SK-N-SH treated with all-trans-retinoic acid at 6 μM for 48 hours (cell line): Measurements from ENCODE around the gene GEMIN2.

Experiments
- ATAC-seq: fragments of 200-7000 bp; cut with Tn5 transposase; 3 replicates; pipeline ENCODE4 v1.9.1; 2020; ENCODE audit warnings: mild to moderate bottlenecking, moderate library complexity
- ARNTL ChIP-seq: fragments of 450-650 bp; formaldehyde crosslinking; IDR thresholded peaks from 2 replicates; pipeline ENCODE4 v1.5.0; 2020; ENCODE audit warnings: low read depth, mild to moderate bottlenecking, moderate library complexity, borderline replicate concordance
- CSDC2 ChIP-seq: fragments of 250-450 bp; sonication (Bioruptor Pico); IDR thresholded peaks from 2 replicates; pipeline ENCODE4 v1.5.0; 2020; ENCODE audit warnings: mild to moderate bottlenecking, moderate library complexity
- ESRRG ChIP-seq: fragments of 250-450 bp; sonication (Bioruptor Pico); IDR thresholded peaks from 2 replicates; pipeline ENCODE4 v1.6.1; 2021; ENCODE audit warnings: mild to moderate bottlenecking
- GLIS3 ChIP-seq: fragments of 250-450 bp; sonication (Bioruptor Pico); IDR thresholded peaks from 2 replicates; pipeline ENCODE4 v1.5.0; 2020; ENCODE audit warnings: mild to moderate bottlenecking, moderate library complexity
- OSR1 ChIP-seq: fragments of 250-450 bp; sonication (Bioruptor Pico); IDR thresholded peaks from 2 replicates; pipeline ENCODE4 v1.8.0; 2022; ENCODE audit warnings: moderate library complexity, mild to moderate bottlenecking, inconsistent platforms
- PPARA ChIP-seq: fragments of 250-450 bp; sonication (Bioruptor Pico); IDR thresholded peaks from 2 replicates; pipeline ENCODE4 v1.5.0; 2020; ENCODE audit warnings: mild to moderate bottlenecking, borderline replicate concordance
- RARB ChIP-seq: fragments of 250-450 bp; sonication (Bioruptor Pico); IDR thresholded peaks from 2 replicates; pipeline ENCODE4 v1.8.0; 2021; ENCODE audit warnings: mild to moderate bottlenecking, moderate library complexity
- SNAI2 ChIP-seq: fragments of 250-450 bp; sonication (Bioruptor Pico); IDR thresholded peaks from 2 replicates; pipeline ENCODE4 v1.5.0; 2020; ENCODE audit warnings: mild to moderate bottlenecking, moderate library complexity
- TOX ChIP-seq: fragments of 250-450 bp; sonication (Bioruptor Pico); IDR thresholded peaks from 2 replicates; pipeline ENCODE4 v1.8.0; 2021; ENCODE audit warnings: mild to moderate bottlenecking, moderate library complexity, borderline replicate concordance
- ZC3H10 ChIP-seq: fragments of 250-450 bp; sonication (Bioruptor Pico); IDR thresholded peaks from 2 replicates; pipeline ENCODE4 v1.5.1; 2021; ENCODE audit warnings: mild to moderate bottlenecking, moderate library complexity
- ZFP3 ChIP-seq: fragments of 250-450 bp; sonication (Bioruptor Pico); IDR thresholded peaks from 2 replicates; pipeline ENCODE4 v1.5.0; 2020; ENCODE audit warnings: mild to moderate bottlenecking, moderate library complexity
- ZFP30 ChIP-seq: fragments of 450-650 bp; formaldehyde crosslinking; IDR thresholded peaks from 2 replicates; pipeline ENCODE4 v1.5.0; 2022; ENCODE audit warnings: mild to moderate bottlenecking, moderate library complexity
- ZNF565 ChIP-seq: fragments of 450-650 bp; formaldehyde crosslinking; conservative IDR thresholded peaks from 2 replicates; pipeline ENCODE4 v1.5.0; 2020; ENCODE audit warnings: low read depth, mild to moderate bottlenecking, moderate library complexity
- ZNF70 ChIP-seq: fragments of 450-650 bp; formaldehyde crosslinking; IDR thresholded peaks from 2 replicates; pipeline ENCODE4 v1.5.0; 2020; ENCODE audit warnings: mild to moderate bottlenecking, moderate library complexity
- ZNF8 ChIP-seq: fragments of 450-650 bp; formaldehyde crosslinking; IDR thresholded peaks from 2 replicates; pipeline ENCODE4 v1.5.0; 2020; ENCODE audit warnings: mild to moderate bottlenecking, moderate library complexity
- TF ChIP-seq, protein P1 (sequence below): fragments of 250-450 bp; sonication (Bioruptor Pico); IDR thresholded peaks from 2 replicates; pipeline ENCODE4 v1.8.0; 2021; ENCODE audit warnings: low read depth, mild to moderate bottlenecking, moderate library complexity, borderline replicate concordance
- TF ChIP-seq, protein P2 (sequence below): fragments of 250-450 bp; sonication (Bioruptor Pico); IDR thresholded peaks from 2 replicates; pipeline ENCODE4 v1.5.1; 2021; ENCODE audit warnings: mild to moderate bottlenecking, moderate library complexity
- TF ChIP-seq, protein P3 (sequence below): fragments of 250-450 bp; sonication (Bioruptor Pico); IDR thresholded peaks from 2 replicates; pipeline ENCODE4 v1.8.0; 2020; ENCODE audit warnings: mild to moderate bottlenecking, moderate library complexity, borderline replicate concordance
- TF ChIP-seq, protein P4 (sequence below): fragments of 250-450 bp; sonication (Bioruptor Pico); IDR thresholded peaks from 2 replicates; pipeline ENCODE4 v1.5.0; 2020; ENCODE audit warnings: mild to moderate bottlenecking, moderate library complexity
- TF ChIP-seq, protein P5 (sequence below): fragments of 250-450 bp; sonication (Bioruptor Pico); IDR thresholded peaks from 2 replicates; pipeline ENCODE4 v1.5.1; 2020; ENCODE audit warnings: low read depth, mild to moderate bottlenecking, moderate library complexity

The GEMIN2 gene

DNA sequence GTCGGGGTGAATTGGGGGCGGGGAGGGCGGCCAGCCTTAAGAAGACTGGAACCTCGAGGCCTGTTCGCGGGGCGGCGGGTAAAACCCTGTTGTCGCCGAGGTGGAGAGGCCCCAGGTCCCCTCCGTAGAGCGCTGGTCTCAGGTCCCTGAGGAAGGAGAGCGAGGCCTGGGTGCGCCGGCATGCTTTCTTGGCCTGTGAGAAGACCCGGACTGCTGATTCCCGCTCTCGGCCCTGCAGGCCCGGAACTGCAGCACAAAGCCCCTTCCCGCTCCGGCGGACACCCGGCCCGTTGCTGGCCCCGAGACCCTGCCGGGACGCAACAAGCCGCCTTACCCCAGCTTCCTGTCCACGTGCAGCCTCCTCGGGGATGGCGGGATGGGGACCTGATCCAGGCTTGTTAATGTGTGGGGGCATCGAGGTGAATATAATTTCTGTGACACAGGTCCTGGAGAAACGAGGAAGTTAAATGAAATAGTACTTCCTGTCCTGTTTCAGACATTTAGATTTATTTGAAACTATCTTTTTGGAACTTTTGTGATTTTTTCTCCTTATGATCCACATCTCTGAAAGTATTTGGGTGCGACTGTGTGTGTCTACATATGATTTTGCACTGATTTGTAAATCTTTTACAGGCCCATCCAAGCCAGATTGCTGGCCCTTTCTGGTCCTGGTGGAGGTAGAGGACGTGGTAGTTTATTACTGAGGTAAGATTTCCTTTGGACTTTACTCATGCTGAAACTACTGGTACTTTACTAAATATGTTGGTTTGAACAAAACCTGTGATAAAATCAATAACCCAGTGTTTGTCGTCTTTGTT is 61.5 kb downstream of the GEMIN2 start (continued):
- no peak for TF ChIP-seq ZNF70 (CRISPR knock-in tag)
- TF ChIP-seq ZC3H10 (CRISPR knock-in tag), result no peak
- no peak for TF ChIP-seq CSDC2 (CRISPR knock-in tag)

DNA sequence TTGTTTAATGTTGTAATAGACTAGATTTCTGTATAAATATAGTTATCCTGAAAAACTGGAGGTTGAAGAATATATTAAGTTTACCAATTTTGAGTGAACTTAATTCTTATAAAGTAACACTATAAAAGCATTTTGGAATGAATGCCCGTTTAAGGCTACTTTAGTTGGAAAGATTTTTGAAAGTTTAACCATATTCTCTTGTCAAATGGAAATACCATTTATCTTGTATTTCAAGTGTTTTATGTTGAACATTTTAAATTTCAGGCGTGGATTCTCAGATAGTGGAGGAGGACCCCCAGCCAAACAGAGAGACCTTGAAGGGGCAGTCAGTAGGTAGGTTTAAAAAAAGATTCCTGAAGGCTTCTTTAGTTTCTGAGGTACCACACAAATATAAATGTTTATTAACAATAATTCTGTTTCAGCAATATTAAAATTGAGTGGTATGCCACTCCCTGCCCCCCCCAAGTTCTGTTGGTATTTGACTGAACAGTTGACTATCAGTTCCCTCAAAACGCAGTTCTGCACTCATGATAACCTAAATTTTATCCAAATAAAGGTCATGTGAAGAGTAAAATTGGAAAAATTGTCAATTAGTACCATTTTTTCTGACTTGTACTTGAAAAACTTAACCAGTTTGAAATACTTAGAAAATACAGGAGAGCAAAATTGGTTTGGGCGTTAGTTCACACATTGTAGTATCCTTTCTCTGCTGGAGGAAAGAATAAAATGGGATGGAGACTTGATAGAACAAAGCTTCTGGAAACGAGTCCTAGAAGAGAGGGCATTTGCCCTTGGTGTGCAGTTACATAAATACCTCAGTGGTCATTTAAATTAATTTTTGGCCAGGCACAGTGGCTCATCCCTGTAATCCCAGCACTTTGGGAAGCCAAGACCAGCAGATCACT is 62.4 kb downstream of the GEMIN2 start:
- no peak for TF ChIP-seq ZNF70 (CRISPR knock-in tag)
- TF ChIP-seq, protein P1, sequence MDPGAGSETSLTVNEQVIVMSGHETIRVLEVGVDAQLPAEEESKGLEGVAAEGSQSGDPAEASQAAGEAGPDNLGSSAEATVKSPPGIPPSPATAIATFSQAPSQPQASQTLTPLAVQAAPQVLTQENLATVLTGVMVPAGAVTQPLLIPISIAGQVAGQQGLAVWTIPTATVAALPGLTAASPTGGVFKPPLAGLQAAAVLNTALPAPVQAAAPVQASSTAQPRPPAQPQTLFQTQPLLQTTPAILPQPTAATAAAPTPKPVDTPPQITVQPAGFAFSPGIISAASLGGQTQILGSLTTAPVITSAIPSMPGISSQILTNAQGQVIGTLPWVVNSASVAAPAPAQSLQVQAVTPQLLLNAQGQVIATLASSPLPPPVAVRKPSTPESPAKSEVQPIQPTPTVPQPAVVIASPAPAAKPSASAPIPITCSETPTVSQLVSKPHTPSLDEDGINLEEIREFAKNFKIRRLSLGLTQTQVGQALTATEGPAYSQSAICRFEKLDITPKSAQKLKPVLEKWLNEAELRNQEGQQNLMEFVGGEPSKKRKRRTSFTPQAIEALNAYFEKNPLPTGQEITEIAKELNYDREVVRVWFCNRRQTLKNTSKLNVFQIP (CRISPR knock-in tag), result no peak
- no peak for TF ChIP-seq RARB (CRISPR knock-in tag)
- TF ChIP-seq CSDC2 (CRISPR knock-in tag), result no peak
- no peak for TF ChIP-seq SNAI2 (CRISPR knock-in tag)
- no peak for TF ChIP-seq ARNTL (CRISPR knock-in tag)
- TF ChIP-seq ESRRG, result no peak
- no peak for TF ChIP-seq ZFP30 (CRISPR knock-in tag)
- TF ChIP-seq, protein P2, sequence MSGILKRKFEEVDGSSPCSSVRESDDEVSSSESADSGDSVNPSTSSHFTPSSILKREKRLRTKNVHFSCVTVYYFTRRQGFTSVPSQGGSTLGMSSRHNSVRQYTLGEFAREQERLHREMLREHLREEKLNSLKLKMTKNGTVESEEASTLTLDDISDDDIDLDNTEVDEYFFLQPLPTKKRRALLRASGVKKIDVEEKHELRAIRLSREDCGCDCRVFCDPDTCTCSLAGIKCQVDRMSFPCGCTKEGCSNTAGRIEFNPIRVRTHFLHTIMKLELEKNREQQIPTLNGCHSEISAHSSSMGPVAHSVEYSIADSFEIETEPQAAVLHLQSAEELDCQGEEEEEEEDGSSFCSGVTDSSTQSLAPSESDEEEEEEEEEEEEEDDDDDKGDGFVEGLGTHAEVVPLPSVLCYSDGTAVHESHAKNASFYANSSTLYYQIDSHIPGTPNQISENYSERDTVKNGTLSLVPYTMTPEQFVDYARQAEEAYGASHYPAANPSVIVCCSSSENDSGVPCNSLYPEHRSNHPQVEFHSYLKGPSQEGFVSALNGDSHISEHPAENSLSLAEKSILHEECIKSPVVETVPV (CRISPR knock-in tag), result no peak
- no peak for TF ChIP-seq PPARA
- TF ChIP-seq, protein P3, sequence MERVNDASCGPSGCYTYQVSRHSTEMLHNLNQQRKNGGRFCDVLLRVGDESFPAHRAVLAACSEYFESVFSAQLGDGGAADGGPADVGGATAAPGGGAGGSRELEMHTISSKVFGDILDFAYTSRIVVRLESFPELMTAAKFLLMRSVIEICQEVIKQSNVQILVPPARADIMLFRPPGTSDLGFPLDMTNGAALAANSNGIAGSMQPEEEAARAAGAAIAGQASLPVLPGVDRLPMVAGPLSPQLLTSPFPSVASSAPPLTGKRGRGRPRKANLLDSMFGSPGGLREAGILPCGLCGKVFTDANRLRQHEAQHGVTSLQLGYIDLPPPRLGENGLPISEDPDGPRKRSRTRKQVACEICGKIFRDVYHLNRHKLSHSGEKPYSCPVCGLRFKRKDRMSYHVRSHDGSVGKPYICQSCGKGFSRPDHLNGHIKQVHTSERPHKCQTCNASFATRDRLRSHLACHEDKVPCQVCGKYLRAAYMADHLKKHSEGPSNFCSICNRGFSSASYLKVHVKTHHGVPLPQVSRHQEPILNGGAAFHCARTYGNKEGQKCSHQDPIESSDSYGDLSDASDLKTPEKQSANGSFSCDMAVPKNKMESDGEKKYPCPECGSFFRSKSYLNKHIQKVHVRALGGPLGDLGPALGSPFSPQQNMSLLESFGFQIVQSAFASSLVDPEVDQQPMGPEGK, result no peak
- TF ChIP-seq, protein P4, sequence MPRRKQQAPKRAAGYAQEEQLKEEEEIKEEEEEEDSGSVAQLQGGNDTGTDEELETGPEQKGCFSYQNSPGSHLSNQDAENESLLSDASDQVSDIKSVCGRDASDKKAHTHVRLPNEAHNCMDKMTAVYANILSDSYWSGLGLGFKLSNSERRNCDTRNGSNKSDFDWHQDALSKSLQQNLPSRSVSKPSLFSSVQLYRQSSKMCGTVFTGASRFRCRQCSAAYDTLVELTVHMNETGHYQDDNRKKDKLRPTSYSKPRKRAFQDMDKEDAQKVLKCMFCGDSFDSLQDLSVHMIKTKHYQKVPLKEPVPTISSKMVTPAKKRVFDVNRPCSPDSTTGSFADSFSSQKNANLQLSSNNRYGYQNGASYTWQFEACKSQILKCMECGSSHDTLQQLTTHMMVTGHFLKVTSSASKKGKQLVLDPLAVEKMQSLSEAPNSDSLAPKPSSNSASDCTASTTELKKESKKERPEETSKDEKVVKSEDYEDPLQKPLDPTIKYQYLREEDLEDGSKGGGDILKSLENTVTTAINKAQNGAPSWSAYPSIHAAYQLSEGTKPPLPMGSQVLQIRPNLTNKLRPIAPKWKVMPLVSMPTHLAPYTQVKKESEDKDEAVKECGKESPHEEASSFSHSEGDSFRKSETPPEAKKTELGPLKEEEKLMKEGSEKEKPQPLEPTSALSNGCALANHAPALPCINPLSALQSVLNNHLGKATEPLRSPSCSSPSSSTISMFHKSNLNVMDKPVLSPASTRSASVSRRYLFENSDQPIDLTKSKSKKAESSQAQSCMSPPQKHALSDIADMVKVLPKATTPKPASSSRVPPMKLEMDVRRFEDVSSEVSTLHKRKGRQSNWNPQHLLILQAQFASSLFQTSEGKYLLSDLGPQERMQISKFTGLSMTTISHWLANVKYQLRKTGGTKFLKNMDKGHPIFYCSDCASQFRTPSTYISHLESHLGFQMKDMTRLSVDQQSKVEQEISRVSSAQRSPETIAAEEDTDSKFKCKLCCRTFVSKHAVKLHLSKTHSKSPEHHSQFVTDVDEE (CRISPR knock-in tag), result no peak
- TF ChIP-seq ZNF565 (CRISPR knock-in tag), result no peak
- TF ChIP-seq TOX (CRISPR knock-in tag), result no peak
- TF ChIP-seq OSR1 (CRISPR knock-in tag), result no peak
- TF ChIP-seq ZNF8 (CRISPR knock-in tag), result no peak
- no peak for TF ChIP-seq GLIS3
- TF ChIP-seq ZFP3 (CRISPR knock-in tag), result no peak
- ATAC-seq, result no peak

DNA sequence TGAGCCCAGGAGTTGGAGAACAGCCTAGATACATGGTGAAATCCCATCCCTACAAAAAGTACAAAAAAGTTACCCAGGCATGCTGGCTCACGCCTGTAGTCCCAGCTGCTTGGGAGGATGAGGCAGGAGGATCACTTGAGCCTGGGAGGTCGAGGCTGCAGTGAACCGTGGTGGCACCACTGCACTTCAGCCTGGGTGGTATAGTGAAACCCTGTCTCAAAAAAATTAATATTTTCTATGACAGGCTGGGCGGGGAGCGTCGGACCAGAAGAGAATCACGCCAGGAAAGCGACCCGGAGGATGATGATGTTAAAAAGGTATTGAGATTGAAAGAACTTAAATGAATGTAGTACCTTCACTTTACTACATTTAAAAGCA is 63.0 kb downstream of the GEMIN2 start:
- ATAC-seq, result no peak
- TF ChIP-seq ZNF565 (CRISPR knock-in tag), result no peak
- TF ChIP-seq RARB (CRISPR knock-in tag), result no peak
- TF ChIP-seq, protein P4 (CRISPR knock-in tag), result no peak
- TF ChIP-seq OSR1 (CRISPR knock-in tag), result no peak
- TF ChIP-seq ARNTL (CRISPR knock-in tag), result no peak
- no peak for TF ChIP-seq ESRRG
- TF ChIP-seq ZNF8 (CRISPR knock-in tag), result no peak
- TF ChIP-seq PPARA, result no peak
- TF ChIP-seq, protein P5, sequence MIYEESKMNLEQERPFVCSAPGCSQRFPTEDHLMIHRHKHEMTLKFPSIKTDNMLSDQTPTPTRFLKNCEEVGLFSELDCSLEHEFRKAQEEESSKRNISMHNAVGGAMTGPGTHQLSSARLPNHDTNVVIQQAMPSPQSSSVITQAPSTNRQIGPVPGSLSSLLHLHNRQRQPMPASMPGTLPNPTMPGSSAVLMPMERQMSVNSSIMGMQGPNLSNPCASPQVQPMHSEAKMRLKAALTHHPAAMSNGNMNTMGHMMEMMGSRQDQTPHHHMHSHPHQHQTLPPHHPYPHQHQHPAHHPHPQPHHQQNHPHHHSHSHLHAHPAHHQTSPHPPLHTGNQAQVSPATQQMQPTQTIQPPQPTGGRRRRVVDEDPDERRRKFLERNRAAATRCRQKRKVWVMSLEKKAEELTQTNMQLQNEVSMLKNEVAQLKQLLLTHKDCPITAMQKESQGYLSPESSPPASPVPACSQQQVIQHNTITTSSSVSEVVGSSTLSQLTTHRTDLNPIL (CRISPR knock-in tag), result no peak
- TF ChIP-seq, protein P3, result no peak
- no peak for TF ChIP-seq ZC3H10 (CRISPR knock-in tag)
- TF ChIP-seq TOX (CRISPR knock-in tag), result no peak
- no peak for TF ChIP-seq ZFP3 (CRISPR knock-in tag)
- no peak for TF ChIP-seq ZFP30 (CRISPR knock-in tag)
- TF ChIP-seq GLIS3, result no peak
- no peak for TF ChIP-seq CSDC2 (CRISPR knock-in tag)
